NCI-H774 (cell line): ENCODE measurements around the gene DEFB128.

Source experiments
- DNase-seq: peaks from one replicate; lab custom pipeline; 2025; lab: John Stamatoyannopoulos, UW

Gene DEFB128

DNA sequence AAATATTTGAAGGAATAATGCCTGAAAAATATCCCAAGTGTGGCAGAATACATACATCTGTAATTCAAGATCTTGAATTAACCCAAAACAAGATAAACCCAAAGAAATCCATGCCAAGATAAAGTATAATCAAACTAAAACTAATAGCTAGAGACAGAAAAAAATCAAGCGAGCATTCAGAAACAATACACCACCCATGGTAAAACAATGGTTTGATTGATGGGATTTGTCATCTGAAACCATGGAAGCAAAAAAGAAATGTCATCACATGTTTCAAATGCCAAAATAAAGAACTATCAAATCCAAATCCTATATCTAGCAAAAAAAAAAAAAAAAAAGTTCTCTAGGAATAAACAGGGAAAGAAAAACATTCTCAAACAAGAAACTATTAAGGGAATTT, 37.4 kb downstream of the DEFB128 start:
- no peak for DNase-seq

- no peak for DNase-seq
These were observed 43.6 kb downstream of the DEFB128 start for GRCh38 chr20:145877-146276.

GRCh38 chr20:142290-142689, 47.2 kb downstream of the DEFB128 start, which contains the start of gene DEFB126:
Gene DEFB126, plus strand, starts transcription at chr20:142590. Its CDS starts 39 bp downstream, at chr20:142629.
- DNase-seq = no peak
